ENCODE data around the gene ABCF3.

DNA sequence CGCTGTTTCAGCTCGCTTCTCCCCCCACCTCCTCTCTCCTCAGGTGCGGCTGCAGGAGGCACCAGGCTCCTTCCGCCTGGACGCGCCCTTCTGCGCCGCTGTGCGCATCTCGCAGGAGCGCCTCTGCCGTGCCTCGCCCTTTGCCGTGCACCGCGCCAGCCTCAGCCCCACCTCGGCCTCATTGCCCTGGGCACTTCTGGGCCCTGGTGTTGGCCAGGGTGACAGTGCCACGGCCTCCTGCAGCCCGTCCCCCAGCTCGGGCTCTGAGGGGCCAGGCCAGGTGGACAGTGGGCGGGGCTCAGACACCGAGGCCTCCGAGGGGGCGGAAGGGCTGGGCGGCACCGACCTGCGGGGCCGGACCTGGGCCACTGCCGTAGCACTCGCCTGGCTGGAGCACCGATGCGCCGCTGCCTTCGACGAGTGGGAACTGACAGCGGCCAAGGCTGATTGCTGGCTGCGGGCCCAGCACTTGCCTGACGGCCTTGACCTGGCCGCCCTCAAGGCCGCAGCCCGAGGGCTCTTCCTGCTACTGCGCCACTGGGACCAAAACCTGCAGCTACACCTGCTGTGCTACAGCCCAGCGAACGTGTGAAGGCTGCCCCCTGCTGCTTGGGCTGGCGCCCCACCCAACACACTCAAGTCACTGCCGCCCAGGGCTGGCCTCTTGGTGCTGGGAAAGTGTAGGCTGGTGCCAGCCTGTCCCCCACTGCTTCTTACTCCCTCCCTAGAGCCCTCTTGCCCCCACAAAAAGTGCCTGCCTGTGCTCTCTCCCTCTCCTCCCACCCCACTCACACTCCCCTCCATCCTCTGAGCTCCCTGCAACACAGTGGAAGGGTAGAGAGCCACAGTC is 55.7 kb downstream of the ABCF3 start:
- TF ChIP-seq CTCF (IDR thresholded peaks at IDR 0.05; ENCODE audit: poor library complexity) (peak; percentile 32), EZH2 (IDR thresholded peaks at IDR 0.05; ENCODE audit: borderline replicate concordance) (no peak), EZH2phosphoT487 (IDR thresholded peaks at IDR 0.05; ENCODE audit: low read depth, severe bottlenecking, unreplicated experiment) (no peak)
